Activated CD4-positive, alpha-beta T cell treated with anti-CD3 and anti-CD28 coated beads for 36 hours (primary cell): ENCODE data around the gene PWWP2B. TPM values are rescaled to one million over a fixed set of nuclear protein-coding genes. Genes with fewer than 3 reads are reported as not detected.
"Not testable (repeated sequence)": the region's sequence is repeated elsewhere in the genome, so short reads cannot be mapped to it uniquely, and the experiment has no call there.

Experiments used
- ATAC-seq: fragments of 200-7000 bp; cut with Tn5 transposase; one replicate; pipeline ENCODE4 v1.10.0; 2021; ENCODE audit warnings: mild to moderate bottlenecking, moderate library complexity
- CTCF ChIA-PET: fragments of 350-600 bp; sonication (Branson Sonifier 250); formaldehyde crosslinking; loops from one replicate; lab custom pipeline; 2021; ENCODE audit warnings: antibody characterized with exemption; lab: Charles Lee
- POLR2A ChIA-PET: fragments of 350-600 bp; sonication (Branson Sonifier 250); formaldehyde crosslinking; loops from one replicate; lab custom pipeline; 2021; ENCODE audit warnings: antibody characterized with exemption, inconsistent platforms; lab: Charles Lee
- DNase-seq: peaks from one replicate; pipeline ENCODE4 v3.0.0-alpha.2; 2020
- H3K27ac Mint-ChIP-seq: one replicate; pipeline ENCODE4 v1.8.0; 2021; ENCODE audit warnings: mixed read lengths
- H3K27me3 Mint-ChIP-seq: one replicate; pipeline ENCODE4 v1.8.0; 2021; ENCODE audit warnings: mixed read lengths
- H3K36me3 Mint-ChIP-seq: one replicate; pipeline ENCODE4 v1.8.0; 2021; ENCODE audit warnings: low read depth, mixed read lengths
- H3K4me1 Mint-ChIP-seq: one replicate; pipeline ENCODE4 v1.8.0; 2021; ENCODE audit warnings: mixed read lengths
- H3K4me3 Mint-ChIP-seq: one replicate; pipeline ENCODE4 v1.8.0; 2021; ENCODE audit warnings: mild to moderate bottlenecking, moderate library complexity, mixed read lengths
- H3K9me3 Mint-ChIP-seq: one replicate; pipeline ENCODE4 v1.8.0; 2021; ENCODE audit warnings: low read depth, mixed read lengths
- intact Hi-C, 2 experiments: fragments of 100-400 bp; cut with DNase I in 1 of 2; cut with micrococcal nuclease in 1 of 2; formaldehyde crosslinking; loops; one replicate each; pipeline versions ENCODE4 v1.14.2 to v1.15.1; 2022 to 2024; cut with DNase I, micrococcal nuclease
- total RNA-seq, 2 experiments: library from RNA; stranded (reverse); gene quantifications; one replicate each; pipeline ENCODE4 v1.2.3, GENCODE V29; 2021

Gene PWWP2B
- total RNA-seq = 1 to 10 TPM; 2.4 to 2.9 TPM

- ChIA-PET POLR2A (interaction anchor here (0.5 kb wide), 1 partner anchor 11 kb away, joined by 3 read pairs; no protein-coding TSS in a partner anchor), CTCF (interaction anchor here (1.3 kb wide), 1 partner anchor 54 kb away, joined by 3 read pairs; no protein-coding TSS in a partner anchor)
- DNase-seq = peak; percentile 71
- Mint-ChIP-seq H3K27me3 (no peaks in the 10 kb centered on the region), H3K4me1 (peaks cover 13% of the 10 kb centered on the region), H3K4me3 (peak within 1 kb of the TSS; percentile 74), H3K9me3 (no peaks in the 10 kb centered on the region), H3K36me3 (no peaks in the 10 kb centered on the region), H3K27ac (peak within 1 kb of the TSS; percentile 76)
- intact Hi-C loops = loop anchor here in 1 of 2 experiments (1.0 to 2.0 kb wide), 3 partner anchors 50 to 140 kb away; partner anchors contain the start of genes INPP5A and LRRC27
- peak; percentile 23 for ATAC-seq
Observed at GRCh38 chr10:132397036-132397541, at the start of gene PWWP2B. Gene PWWP2B, plus strand, starts transcription at chr10:132397200. Its CDS starts 27 bp downstream, at chr10:132397227.

- Mint-ChIP-seq H3K36me3 (peaks cover 11% of the 10 kb centered on the region), H3K9me3 (no peaks in the 10 kb centered on the region), H3K27ac (no peak overlapping the region), H3K27me3 (no peaks in the 10 kb centered on the region), H3K4me3 (no peak overlapping the region), H3K4me1 (no peaks in the 10 kb centered on the region)
- ChIA-PET POLR2A (no interaction called here), CTCF (interaction anchor here (0.8 kb wide), 1 partner anchor 8 kb away, joined by 5 read pairs; no protein-coding TSS in a partner anchor)
- DNase-seq (no peak), ATAC-seq (no peak)
- intact Hi-C loops = no loop called here
Observed at GRCh38 chr10:132347211-132347930, 49.6 kb upstream of the PWWP2B start.

GRCh38 chr10:132347931-132348267 lies 49.1 kb upstream of the PWWP2B start:
- no peaks in the 10 kb centered on the region for H3K4me1 Mint-ChIP-seq
- peaks cover 8% of the 10 kb centered on the region for H3K36me3 Mint-ChIP-seq
- no peak overlapping the region for H3K4me3 Mint-ChIP-seq
- DNase-seq (no peak), ATAC-seq (no peak)
- H3K9me3 Mint-ChIP-seq = no peaks in the 10 kb centered on the region
- ChIA-PET POLR2A (no interaction called here), CTCF (interaction anchor here (0.8 kb wide), 1 partner anchor 8 kb away, joined by 5 read pairs; no protein-coding TSS in a partner anchor)
- intact Hi-C loops = no loop called here
- no peaks in the 10 kb centered on the region for H3K27me3 Mint-ChIP-seq
- H3K27ac Mint-ChIP-seq = no peak overlapping the region

- Mint-ChIP-seq H3K9me3 (no peaks in the 10 kb centered on the region), H3K4me3 (no peak overlapping the region), H3K36me3 (peaks cover 6% of the 10 kb centered on the region), H3K27ac (no peak overlapping the region), H3K4me1 (no peaks in the 10 kb centered on the region), H3K27me3 (no peaks in the 10 kb centered on the region)
- intact Hi-C loops = no loop called here
- ATAC-seq (no peak), DNase-seq (no peak)
- ChIA-PET POLR2A (no interaction called here), CTCF (no interaction called here)
Observed at GRCh38 chr10:132349766-132350165, 47.2 kb upstream of the PWWP2B start.

DNA sequence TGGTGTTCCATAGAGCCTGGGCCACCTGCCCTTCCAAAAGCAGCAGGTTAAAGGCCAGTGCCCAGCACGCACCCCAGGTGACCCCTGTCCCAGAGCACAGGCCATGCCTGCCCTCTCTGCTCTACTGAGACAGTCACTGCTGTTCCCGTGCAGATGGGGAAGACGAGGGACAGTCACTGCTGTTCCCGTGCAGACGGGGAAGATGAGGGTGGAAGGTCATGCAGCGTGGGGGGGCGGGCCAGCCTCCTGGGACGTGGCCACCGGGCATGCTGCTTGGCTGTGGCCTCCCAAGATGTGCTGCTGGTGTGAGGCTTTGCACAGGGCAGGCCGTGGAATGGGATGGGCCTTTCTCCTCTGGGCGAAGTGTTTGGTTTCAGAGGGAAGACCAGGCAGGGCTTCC lies 46.6 kb upstream of the PWWP2B start:
- no peak for DNase-seq
- Mint-ChIP-seq H3K36me3 (peaks cover 2% of the 10 kb centered on the region), H3K27ac (no peak overlapping the region), H3K4me3 (no peak overlapping the region), H3K9me3 (no peaks in the 10 kb centered on the region), H3K27me3 (no peaks in the 10 kb centered on the region), H3K4me1 (no peaks in the 10 kb centered on the region)
- ChIA-PET CTCF (no interaction called here), POLR2A (no interaction called here)
- no peak for ATAC-seq
- intact Hi-C loops = no loop called here

GRCh38 chr10:132350946-132351345 lies 46.1 kb upstream of the PWWP2B start:
- CTCF ChIA-PET = interaction anchor here (0.7 to 1.3 kb wide), 3 partner anchors 10 to 133 kb away, joined by 3 read pairs; no protein-coding TSS in a partner anchor
- Mint-ChIP-seq H3K27me3 (no peaks in the 10 kb centered on the region), H3K4me3 (no peak overlapping the region), H3K9me3 (no peaks in the 10 kb centered on the region), H3K27ac (no peak overlapping the region), H3K4me1 (no peaks in the 10 kb centered on the region), H3K36me3 (no peaks in the 10 kb centered on the region)
- DNase-seq (no peak), ATAC-seq (no peak)
- POLR2A ChIA-PET = no interaction called here
- intact Hi-C loops = no loop called here

DNA sequence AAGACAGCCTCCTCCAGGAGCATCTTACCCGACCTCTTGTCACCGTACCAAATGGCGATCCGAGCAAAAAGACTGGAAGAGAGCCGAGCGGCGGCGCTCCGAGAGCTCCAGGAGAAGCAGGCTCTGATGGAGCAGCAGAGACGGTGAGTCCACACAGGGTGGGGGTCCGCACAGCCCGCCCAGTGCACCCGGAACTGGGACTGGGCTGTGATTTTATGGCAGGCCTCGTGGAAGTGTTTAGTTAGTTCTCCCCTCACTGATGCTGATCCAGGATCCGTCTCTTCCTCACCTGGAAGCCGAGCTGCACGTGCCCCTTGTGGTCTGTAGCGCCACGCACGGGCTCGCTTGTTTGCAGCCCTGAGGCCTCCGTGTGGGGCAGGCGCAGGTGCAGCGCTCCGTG lies 45.4 kb upstream of the PWWP2B start:
- Mint-ChIP-seq H3K4me3 (no peak overlapping the region), H3K27ac (no peak overlapping the region), H3K9me3 (no peaks in the 10 kb centered on the region), H3K36me3 (no peaks in the 10 kb centered on the region), H3K4me1 (no peaks in the 10 kb centered on the region), H3K27me3 (no peaks in the 10 kb centered on the region)
- intact Hi-C loops = loop anchor here (1.0 kb wide), 1 partner anchor 128 kb away; no protein-coding TSS in a partner anchor
- DNase-seq = no peak
- ATAC-seq = no peak
- ChIA-PET POLR2A (no interaction called here), CTCF (interaction anchor here (0.7 to 1.3 kb wide), 3 partner anchors 10 to 134 kb away, joined by 3 read pairs; no protein-coding TSS in a partner anchor)

GRCh38 chr10:132352462-132353308 lies 44.3 kb upstream of the PWWP2B start:
- H3K27ac Mint-ChIP-seq, H3K27me3 Mint-ChIP-seq, H3K4me3 Mint-ChIP-seq, POLR2A ChIA-PET, H3K4me1 Mint-ChIP-seq, H3K36me3 Mint-ChIP-seq, H3K9me3 Mint-ChIP-seq: not testable (repeated sequence)
- peak; percentile 89 for DNase-seq
- CTCF ChIA-PET = interaction anchor here (0.7 to 1.0 kb wide), 4 partner anchors 9 to 129 kb away, joined by 3 to 8 read pairs (median 3); no protein-coding TSS in a partner anchor
- intact Hi-C loops = loop anchor here (1.0 kb wide), 1 partner anchor 129 kb away; no protein-coding TSS in a partner anchor
- peak; percentile 87 for ATAC-seq

GRCh38 chr10:132353456-132354355 lies 43.3 kb upstream of the PWWP2B start:
- Mint-ChIP-seq H3K27ac (peak overlapping the region; percentile 14), H3K4me1 (no peaks in the 10 kb centered on the region), H3K36me3 (no peaks in the 10 kb centered on the region), H3K27me3 (no peaks in the 10 kb centered on the region), H3K9me3 (peaks cover 2% of the 10 kb centered on the region), H3K4me3 (no peak overlapping the region)
- intact Hi-C loops = no loop called here
- POLR2A ChIA-PET = no interaction called here
- CTCF ChIA-PET = interaction anchor here (0.7 to 1.0 kb wide), 4 partner anchors 8 to 130 kb away, joined by 3 to 8 read pairs (median 3); no protein-coding TSS in a partner anchor
- ATAC-seq (no peak), DNase-seq (no peak)

DNA sequence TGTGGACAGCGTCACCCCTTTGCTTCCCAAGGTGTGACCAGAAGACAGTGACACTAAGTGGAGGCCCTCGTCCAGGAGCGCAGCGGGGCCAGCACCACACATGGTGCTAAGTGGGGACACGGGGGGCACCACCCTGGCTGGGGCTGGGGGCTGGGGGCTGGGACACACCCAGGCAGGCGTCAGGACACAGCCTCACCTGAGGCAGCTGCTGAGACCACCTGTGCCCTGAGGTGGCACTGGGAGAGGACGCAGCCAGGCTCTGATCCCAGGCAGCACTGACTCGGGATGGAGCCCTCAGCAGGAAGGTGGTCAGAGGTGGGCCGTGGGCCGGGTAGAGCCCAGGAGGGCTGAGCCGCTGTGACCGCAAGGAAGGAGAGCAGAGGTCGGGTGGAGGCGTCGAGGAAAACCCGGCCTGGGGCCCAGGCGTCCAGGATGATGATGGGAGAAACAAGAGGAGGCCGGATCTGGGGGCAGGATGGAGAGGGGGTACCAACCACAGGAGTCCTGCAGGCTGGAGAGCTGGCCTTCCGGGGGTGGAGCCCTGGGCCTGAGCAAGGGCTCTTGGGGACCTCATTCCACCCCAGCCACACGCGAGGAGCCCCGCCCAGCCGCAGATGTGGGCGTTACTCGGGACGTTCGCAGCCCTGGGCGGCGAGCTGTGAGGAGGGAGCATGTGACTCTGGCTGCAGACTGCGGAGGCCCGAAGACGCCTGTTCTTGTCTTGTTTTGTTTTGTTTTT lies 42.5 kb upstream of the PWWP2B start:
- Mint-ChIP-seq H3K9me3 (peaks cover 2% of the 10 kb centered on the region), H3K27me3 (no peaks in the 10 kb centered on the region), H3K27ac (no peak overlapping the region), H3K4me1 (no peaks in the 10 kb centered on the region), H3K4me3 (no peak overlapping the region), H3K36me3 (no peaks in the 10 kb centered on the region)
- intact Hi-C loops = no loop called here
- POLR2A ChIA-PET = no interaction called here
- CTCF ChIA-PET = no interaction called here
- DNase-seq (no peak), ATAC-seq (no peak)
